GM21526 (cell line): ENCODE measurements around the gene FSD1L.
A peak's percentile ranks its signal among the peaks of the same experiment; 100 is the strongest.

Experiments
- ATAC-seq: cut with Tn5 transposase; IDR thresholded peaks from one replicate; pipeline ENCODE4 v1.9.1; 2021; ENCODE audit warnings: moderate library complexity; ENCODE audit not compliant: unreplicated experiment, low FRiP score

FSD1L gene

DNA sequence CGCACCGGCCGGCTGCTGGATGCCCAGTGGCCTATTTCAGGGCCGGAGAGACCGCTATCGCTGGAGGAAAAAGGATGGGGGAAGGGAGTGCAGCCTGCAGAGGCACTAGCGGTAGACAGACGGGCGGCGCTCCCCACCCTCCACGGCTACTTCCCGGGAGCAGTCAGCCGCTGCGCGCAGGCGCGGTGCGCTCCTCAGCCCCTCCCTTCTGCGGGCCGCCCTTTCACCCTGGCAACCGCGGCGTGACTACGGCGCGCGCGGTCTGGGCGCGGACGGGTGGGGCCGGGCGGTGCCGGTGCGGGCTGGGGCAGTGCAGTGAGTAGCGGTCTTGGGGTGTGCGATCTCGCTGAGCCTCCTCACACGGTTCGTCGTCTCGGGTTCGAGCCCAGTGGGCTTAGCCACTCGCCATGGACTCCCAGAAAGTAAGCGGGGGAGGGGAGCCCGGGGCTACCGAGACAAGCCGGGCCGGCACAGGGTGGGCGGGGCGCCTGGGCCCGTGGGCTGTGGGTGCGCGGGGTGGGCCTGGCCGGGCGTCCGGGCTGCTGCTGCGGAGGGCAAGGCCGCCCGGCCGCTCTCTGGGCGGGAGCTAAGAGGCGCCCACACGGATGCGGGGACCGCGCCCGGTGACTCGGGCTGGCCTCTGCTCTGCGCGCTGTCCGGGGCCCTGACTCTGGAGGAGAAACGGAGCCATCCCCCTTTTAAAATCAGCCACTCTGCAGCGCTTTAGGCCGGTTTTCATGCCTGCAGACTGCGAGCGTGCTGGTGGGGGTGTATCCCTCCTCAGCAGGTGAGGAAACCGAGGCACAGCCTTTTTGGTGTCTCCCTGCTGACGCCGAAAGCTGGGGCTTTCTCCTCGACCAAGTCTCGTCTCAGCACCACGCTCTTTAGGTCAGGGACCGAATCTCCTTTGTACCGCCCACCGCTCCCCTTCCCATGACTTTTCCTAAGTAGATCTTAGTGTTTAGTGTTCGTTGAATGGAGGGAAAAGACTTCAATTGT is at the start of gene FSD1L:
FSD1L (plus strand) TSS at position 221 of the 999 bp plus-strand sequence; CDS start at position 408, 187 bp downstream.
- peak; percentile 92 for ATAC-seq

DNA sequence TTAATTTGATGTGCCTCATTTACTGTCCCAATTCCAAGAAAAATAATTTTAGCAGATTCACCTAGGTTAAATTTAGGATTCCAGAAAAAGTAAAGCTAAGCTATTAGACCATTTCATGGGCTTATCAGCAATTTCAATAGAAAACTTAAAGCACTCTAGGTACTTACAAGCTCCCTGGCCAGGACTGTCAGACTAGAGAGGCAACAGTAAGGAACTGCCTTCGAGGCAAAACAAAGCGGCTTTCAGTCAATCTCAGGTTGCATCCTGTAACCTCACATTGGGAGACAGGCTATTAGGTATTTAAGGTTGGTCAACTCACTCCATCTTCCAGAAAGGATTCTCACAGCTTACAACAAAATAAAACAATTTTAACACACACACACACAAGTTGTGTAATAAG is 48.7 kb upstream of the FSD1L start:
- ATAC-seq, result no peak

DNA sequence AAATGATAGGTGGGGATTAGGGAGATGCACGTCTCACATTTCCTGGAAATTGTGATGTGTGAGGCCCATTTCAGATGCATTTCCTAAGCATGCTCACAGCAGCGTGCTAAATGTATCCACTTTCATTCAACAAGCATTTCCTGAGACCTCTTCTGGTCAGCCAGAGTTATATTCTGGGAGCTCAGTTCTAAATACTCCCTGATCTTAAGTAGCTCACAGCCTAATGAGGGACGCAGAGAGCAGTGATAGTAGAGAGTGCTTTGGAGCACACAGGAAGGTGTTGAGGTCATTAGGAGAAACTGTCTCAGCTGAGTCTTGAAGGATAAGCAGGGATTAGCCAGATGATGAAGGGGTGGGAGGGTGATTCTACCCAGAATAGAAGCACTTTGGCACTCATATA is 46.2 kb upstream of the FSD1L start:
- ATAC-seq, result no peak

DNA sequence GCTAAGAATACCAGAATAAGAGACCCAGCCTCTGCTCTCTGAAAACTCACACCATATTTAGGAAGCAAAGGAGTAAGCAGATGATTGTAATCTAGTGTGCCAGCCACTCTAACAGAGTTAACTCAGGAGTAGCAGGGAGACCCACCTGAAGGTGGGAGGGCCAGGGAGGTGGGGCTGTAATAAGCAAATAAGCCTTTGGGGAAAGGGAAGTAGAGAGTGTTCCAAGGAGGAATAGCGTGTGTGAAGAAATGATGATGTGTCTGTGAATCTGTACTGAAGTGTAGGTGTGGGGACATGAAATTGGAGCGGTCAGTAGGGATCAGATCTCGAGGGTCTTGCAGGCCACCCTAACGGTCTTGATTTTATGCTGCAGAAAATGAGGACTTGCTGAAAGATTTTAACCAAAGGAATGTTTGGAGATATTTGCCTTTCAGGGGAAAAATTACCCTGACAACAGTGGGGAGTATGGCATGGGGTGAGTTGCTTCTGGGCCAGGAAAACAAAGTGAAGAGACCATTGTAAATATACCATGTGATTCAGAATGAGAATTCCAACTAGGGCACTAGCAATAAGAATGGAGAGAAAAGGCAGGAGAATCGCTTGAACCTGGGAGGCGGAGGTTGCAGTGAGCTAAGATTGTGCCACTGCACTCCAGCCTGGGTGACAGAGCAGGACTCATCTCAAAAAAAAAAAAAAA is 44.1 kb upstream of the FSD1L start:
- ATAC-seq, result no peak

DNA sequence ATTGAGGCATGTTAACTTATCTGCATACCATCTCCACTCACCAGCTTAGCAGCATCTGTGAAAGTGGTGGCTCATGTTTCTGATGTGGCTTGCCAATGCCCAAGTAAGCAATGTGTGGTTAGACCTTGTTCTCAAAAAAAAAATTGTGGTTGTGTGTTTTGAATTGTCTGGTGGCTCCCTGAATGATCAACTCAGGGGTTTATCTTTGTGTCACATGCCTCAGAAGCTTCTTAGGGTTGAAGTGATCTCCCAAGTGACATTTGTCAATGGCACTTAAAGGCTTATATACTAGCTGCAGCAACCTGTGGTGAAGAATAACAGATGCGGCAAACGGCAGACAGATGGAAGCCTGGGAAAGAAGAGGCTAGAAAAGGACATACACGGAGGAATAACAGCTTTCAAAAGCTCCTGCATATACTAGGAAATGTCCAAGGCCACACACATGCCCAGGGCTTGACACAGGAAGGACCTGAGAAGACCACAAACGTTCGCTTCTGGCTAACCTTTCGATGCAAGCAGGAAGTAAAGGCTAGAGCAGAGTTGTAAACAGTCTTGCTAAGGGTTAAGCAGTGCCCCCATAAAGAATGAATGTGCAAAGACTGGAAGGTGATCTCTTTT is 42.2 kb upstream of the FSD1L start:
- peak; percentile 85 for ATAC-seq

DNA sequence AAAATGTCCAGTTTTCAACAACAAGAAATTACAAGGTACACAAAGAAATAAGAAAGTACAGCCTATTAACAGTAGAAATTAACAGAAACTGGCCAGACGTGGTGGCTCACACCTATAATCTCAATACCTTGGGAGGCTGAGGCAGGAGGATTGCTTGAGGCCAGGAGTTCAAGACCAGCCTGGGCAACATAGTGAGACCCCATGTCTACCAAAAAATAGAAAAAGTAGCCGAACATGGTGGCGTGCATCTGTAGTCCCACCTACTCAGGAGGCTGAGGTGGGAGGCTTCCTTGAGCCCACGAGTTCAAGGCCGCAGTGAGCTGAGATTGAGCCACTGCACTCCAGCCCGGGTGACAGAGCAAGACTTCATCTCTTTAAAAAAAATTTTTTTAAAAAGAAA is 41.5 kb upstream of the FSD1L start:
- ATAC-seq, result no peak

DNA sequence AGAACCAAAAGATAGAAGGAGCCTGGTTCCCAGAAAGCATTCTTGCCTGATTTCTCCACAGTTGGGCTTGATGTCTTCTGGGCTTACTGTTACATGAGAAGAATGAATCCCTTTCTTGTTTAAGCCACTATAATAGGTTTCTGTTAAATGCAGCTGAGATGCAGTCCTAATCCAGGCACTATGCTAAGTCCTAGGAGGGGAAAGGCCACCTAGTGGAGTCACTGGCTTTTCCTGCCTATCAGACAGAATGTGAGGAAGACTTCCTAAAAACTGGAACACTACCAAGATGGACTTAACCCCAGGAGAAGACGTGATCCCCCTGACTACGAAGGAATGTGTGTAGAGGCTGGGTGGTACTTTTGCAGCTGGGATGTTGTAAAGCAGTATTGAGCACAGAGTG is 34.3 kb upstream of the FSD1L start:
- ATAC-seq, result no peak

DNA sequence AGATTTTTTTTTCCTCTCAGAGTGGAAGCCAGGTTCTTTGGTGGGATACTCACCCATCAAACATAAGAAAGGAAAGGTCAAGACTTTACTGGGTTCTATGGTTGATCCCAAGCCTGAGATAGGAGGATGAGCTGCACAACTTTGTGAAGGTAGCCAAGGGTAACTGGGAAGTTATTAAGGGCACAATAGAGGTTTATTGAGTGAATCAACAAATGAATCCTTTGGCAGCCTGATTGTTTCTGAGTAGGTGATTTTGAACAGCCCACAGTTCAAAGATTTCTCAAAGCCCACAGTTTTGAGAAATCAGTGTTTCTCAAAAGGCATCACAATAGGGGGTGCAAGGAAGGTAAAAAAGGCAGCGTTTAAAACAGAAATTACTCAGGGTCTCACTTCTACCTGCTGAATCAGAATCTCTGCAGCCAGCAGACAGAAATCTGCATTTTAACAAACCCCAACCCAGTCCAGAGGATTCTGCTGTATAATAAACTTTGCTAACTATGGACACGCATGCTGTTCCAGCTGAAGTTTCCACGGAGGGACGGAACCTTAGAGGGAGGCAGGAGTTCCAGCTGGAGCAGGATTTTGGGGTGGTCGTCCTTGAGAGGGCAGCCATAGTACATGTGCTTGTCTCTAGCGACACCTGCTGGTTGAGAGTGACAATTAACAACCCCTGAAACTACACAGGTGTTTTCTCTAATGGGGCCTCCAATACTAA is 32.7 kb upstream of the FSD1L start:
- ATAC-seq, result peak; percentile 78

DNA sequence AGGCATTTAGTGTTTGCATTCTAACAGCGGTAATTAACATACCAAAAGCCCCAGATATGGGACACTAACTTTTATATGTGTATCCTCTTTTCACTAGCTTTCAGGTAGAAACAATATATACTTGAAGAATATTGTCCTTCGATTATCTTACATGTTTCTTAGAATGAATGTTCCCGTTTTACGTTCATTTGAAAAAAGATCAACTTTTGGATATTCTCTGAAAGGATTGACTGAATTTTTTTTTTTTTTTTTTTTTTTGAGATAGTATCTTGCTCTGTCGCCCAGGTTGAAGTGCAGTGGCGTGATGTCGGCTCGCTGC is 32.2 kb upstream of the FSD1L start:
- no peak for ATAC-seq

DNA sequence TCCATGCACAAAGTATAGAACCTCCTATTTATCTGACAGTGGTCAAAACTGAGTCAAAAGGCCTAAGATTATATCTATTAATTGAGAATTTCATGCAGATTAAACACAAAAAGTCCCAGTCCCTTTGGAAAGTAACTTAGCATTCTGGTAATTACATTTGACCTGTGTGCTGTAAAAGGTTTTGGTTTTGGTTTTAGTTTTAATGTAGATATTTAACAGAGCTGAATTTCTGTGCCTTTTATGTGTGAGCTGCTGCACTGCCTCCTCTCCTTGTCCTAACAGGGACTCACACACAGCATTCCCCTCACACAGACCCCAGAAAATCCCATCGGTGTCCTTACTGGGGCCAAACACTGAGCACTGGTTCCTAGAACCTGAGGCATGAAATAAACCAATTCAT is 31.0 kb upstream of the FSD1L start:
- no peak for ATAC-seq

DNA sequence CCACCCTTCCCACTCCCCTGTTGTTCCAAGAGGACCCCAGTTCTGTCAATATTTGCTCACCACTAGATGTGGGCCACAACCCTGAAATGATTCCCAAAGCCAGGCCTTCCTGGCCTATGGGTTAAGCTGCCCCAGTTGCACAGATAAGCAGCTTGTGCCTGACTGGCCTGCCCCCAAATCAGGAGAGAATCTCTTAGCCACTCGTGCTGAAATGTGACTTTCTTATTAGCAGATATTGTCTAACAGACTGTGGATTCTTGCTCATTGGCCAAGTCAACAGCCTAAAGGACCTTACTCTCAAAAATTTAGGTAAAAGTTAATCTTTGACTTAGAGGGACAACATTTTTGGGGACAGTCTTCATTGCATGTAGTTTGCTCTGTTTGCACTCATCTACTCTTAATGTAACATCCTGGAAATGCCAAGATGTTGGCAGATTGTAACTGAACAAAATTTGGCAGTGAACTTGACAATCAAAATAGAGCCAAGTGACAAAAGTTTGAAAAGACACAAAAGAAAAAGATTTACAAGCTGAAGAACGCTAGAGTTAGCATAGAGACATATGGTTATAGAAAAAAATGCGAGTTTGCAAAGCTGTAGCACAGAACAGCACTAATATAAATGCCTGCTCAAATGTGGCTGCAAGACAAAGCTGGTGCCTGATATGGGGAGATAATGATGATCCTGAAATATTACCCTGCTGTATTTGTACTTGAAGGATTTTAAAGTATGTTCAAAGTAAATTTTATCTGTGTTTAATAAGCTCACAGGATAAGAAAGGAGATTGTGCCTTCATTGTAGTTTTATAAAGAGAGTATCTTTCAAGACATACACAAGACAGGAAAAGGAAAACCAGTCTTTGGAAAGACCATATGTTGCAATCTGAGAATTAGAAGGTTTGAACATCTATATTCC is 29.0 kb upstream of the FSD1L start:
- ATAC-seq, result no peak

DNA sequence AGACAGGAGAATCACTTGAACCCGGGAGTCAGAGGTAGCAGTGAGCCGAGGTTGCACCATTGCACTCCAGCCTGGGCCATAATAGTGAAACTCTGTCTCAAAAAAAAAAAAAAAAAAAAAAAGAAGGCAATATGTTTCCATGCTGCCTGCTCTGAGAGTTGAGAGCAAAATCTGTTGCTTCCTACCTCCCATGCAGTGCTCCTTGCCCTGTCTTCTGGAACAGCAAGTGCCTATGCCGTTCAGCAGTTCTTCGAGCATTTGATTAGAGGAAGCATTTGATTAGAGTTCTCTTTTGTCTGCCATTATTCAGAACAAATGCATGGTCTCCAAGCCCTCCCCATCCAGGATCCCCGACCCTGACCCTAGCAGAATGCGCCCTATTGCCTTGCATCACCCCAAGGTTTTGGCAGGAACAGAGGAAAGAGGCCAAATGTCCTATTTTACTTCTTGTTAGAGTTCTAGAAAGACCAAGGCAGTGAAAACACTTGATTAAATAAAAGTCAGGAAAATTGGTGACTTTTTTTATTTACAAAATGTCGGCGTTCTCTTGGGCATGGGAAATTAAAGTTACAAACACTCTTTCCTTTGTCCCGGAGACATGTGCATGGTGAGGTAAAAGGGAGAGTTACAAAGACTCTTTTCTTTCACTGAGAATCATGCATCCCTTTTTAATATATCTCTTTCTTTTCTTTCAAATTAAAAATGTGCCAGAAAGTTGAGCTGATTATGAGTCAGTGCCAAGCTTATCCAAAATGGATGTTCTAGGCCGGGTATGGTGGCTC is 27.8 kb upstream of the FSD1L start:
- no peak for ATAC-seq

DNA sequence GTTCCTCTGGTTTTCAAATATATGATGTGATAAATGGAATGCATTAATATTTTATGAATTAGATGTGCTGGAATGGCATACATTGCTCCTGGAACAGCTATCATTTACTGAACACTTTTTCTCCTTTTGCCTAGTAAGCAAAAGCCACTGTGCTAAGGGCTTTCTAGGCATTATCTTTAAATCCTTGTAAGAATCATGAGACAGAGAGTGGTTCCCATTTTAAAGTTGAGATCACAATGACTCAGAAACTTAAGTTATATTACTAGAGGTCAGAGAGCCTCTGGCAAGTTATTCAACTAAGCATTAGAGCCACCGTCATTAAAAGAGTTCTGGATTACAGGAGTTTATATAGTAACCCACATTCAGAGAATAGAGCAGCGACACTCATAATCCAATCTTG is 26.7 kb upstream of the FSD1L start:
- no peak for ATAC-seq

DNA sequence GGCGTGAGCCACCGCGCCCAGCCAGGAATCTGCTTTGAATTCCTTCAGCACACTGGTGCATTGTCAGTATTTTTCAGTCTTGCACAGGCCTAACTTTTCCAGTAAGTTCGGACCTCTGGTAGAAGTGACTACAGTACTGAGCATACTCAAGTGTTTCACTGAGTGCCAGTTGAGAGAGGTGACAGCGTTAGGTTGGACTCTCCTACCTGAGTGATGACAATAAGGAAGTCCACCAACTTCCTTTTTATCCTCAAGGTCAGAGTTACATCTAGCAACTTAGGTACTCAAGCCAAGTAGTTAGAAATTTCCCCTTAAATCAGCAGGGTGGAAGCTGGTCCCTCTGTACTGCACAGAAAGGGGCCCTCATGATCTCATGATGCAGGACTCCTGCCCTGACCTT is 26.0 kb upstream of the FSD1L start:
- ATAC-seq, result no peak

DNA sequence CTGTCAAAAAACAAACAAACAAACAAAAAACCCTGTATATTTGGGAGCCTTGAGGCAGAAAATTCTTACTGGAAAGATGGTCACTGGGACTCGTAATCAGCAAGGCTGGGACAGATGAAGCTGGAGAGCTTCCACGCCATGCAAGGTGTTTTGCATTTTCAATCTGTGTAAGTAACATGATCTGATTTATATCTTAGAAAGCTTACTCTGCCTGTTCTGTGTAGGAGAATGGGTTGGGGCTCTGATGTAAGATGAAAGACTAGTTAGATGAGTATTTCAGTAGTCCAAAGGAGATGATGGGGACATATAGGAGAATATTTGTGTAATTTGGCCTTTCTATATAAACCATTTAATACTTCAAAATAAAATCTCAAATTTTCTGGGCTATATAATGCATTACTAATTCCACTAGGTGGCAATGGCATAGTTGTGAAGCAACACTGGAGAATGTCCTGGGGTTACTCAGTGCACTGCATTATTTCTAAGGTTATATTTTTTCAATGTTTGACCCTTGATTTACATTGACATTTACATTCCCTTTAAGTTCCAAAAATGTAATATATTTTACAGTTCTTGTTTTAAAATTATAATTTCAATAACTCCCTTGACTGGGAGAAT is 21.9 kb upstream of the FSD1L start:
- no peak for ATAC-seq

DNA sequence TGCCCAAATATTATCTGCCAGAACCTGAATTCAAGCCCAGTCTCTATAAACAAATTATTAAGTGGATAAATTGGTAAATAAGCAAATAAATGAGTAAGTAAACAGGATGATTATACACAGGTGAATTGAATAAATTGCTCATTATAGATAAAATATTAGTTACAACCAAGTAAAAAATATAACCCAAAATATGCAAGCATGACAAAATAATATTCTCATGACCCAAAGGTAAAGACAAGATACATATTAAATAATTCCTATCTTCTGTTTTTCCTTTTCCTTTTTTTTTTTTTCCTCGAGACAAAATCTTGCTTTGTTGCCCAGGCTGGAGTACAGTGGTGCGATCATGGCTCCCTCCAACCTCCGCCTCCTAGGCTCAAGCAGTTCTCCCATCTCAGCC is 21.2 kb upstream of the FSD1L start:
- ATAC-seq, result no peak

DNA sequence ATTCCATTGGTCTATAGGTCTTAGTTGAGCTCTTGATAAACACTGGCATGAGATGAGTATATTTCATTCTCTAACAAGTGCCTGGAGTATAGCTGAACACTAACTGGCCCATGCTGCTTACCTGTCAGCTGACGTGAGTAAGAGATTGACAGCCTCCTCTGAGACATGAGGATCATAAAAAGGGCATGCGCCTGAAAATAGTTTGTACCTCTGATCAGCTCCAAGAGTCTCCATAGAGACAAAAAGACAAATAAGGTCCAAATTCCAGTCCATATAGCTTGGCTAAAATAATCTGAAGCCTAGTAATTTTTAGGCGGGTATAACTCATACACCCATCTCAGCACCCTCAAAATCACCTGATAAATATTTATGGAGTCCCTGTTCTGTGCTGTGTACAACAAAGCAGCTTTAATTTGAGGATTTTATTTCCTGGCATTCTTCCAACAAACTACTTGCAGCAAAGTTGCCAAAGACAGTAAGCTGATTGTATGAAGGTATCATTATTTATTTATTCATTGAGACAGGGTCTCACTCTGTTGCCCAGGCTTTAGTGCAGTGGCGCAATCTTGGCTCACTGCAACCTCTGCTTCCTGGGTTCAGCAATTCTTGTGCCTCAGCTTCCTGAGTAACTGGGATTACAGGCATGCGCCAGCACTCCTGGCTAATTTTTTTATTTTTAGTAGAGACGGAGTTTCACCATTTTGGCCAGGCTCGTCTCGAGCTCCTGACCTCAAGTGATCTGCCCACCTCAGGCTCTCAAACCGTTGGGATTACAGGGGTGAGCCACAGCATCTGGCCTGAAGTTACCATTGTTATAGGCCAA is 16.2 kb upstream of the FSD1L start:
- ATAC-seq, result no peak
